GM18507 (cell line): Measurements from ENCODE around the gene RBBP8NL.

Source experiments
- DNase-seq: peaks from one replicate; pipeline ENCODE4 v3.0.0; 2011; ENCODE audit warnings: low read depth; ENCODE audit not compliant: insufficient read length; ENCODE audit errors: extremely low spot score
- FAIRE-seq: peaks from 2 replicates; lab custom pipeline; 2011; peaks lifted over from hg19 to GRCh38; lab: Jason Lieb, UNC

RBBP8NL gene

DNA sequence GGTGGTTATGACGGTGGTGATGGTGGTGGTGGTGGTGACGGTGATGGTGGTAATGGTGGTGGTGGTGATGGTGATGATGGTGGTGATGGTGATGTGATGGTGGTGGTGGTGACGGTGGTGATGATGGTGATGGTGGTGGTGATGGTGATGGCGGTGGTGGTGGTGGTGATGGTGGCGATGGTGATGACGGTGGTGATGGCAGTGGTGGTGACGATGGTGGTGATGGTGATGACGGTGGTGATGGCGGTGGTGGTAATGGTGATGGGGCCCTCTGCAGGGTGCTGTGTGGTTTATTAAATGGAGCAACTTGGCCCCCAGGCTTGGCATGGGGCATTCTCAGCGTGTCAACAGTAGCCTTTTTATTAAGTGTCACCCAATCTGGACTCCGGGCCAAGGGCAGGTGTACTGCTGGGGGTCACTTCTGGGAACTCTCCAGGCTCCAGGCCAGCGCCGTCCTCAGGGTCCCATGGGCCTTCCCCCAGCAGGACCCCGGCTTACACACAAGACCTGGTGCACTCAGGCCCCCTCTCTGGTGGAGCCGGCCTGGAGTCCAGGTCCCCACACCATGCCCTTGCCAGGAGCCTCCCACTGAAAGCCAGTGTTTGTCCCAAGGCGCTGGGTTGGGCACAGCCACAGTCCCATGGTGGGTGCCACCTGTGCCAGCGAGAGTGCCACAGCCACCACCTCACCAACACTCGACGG, 29.1 kb downstream of the RBBP8NL start:
- DNase-seq (no peak), FAIRE-seq (no peak)

DNA sequence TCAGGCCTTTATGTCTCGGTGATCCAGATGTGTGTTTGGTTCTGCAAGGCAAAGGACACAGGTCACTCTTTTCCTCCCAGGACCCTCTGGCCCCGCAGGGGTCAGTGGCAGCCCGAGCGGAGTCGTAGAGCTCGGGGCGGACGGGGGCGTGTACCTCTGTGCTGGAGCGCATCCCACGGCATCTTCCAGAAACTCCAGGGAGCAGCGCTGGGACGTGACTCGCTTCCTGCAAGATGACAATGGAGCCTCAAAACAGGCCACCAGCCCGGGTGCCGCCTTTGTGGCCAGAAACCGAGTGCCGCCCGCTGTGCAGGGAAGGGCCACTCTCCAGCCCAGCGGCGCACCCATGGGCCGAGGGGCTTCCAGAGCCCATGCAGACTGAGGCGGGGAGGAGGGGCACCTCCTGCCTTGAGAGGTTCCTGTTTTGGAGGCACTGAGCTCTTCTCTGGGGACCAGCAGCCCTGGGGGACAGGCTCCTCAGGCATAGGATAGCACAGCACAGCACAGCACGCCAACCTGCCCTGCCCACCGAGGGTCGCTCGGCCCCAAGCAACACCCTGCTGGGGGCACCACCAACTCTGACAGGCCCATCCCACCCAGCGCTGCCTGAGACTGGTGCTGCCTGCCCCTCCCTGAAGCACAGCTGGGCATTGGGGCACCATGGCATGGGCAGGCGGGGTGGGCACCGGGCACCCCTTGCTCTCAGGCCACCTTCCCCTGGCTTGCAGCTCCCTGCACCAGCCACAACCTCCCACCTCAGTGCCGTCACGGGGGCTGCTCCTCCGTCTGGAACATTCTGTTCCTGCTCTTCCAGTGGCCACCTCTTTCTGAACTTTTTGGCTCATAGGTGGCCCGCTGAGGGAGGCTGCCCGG, 30.7 kb downstream of the RBBP8NL start:
- FAIRE-seq (no peak), DNase-seq (no peak)

DNA sequence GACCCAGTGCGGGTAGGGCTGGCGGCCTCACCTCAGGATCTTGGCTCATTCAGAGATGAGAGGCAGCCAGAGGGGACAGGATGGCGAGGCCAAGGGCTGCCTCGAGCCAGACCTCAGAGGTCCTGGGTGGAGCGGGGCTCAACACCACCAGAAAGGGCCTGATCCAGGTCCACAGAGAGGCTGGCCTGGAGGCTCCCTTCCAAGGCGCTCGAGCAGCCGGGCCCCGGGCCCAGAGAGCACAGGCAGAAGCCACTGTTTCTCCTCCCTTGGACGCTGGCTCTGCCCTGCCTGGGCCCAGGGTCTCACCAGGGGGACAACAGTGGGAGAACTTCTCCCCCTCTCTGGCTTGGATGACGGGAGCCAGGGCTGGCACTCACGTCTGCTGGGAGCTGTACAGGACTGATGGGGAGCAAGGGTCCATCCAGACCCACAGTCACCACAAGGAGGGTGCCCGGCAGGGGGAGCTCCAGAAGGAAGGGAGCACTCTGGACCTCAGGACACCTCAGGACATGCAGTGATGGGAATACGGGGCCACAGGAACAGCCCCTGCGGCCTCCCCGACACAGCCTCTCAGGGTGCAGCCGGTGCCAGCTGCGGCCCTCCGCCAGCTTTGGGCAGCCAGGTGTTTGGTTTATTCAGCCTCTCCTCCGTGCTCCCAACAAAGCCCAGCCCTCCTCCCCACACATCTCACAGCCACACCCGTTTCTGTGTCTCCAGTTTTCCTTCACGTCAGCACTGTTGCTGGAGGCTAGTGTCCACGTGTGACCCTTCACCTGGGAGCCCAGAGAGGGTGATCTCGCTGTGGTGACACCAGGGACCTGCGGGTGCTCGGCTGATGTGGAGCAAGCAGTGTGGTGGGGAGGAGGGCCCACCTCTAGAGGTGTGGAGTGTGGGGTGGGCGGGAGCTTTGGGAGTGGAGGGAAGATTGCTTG, 31.8 kb downstream of the RBBP8NL start:
- FAIRE-seq (no peak), DNase-seq (no peak)

DNA sequence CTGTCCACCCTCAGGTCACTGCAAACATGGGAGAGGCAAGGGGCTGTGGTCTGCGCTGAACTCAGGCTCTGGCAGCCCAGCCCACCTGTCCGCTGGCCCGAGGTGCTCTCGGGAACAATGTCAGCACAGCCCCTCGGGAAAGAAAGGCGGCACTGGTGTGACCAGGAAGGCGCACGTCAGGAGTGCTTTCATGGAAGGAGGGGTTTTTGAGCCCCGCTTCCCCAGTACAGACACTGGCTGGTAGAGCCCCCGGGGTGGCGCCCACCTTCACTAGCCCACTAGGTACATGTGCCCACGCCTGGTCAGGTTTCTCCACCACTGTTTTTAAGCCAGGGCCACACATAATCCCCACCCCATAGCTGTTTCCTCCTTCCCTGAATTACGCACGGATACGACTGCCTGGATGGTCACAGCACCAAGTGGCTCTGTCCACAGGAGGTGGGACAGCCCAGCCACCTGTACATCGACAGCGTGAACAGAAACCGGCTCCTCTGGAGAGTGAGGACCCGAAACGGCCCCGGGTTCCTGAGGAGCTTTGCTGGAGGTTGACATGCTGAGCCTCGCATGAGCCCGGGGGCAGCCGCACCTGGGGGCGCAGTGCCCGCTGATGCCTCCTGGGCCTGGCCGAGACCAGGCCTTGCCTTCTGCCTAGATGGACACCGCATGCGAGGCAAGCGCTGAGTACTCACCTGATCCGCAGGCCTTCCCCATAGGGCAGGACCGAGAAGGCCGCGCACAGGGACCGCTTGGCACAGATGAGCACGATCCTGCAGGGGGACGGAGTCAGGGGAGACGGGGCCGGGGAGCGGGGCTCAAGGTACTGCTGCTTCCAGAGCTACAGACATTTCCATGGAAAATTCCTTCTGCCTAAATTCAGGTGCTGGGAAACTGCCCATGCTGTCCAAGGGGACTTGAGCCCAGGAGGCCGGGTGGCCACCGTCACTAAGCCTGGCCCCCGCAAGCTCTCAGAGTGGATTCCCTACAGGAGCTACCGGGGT, 32.8 kb downstream of the RBBP8NL start:
- DNase-seq (no peak), FAIRE-seq (no peak)

- FAIRE-seq (no peak), DNase-seq (no peak)
These were observed 33.5 kb downstream of the RBBP8NL start for GRCh38 chr20:62393830-62394229.

DNA sequence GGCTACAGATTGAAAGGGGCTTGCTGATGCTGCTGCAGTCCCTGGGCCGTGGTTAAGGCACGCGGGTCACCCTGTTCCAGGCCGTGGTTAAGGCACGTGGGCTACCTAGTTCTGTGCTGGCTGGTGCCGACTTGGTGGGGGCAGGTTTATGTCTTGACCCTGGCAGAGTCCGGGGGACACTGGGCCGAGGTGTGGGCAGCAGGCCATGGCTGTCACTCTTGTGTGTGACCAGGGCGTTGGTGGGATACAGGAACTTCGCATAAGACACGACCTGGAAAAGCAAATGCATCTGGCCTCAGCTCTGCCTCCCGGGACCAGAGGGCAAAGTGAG, 34.0 kb downstream of the RBBP8NL start:
- DNase-seq (no peak), FAIRE-seq (no peak)

- DNase-seq (no peak), FAIRE-seq (no peak)
These were observed 34.6 kb downstream of the RBBP8NL start for GRCh38 chr20:62392621-62393334.

DNA sequence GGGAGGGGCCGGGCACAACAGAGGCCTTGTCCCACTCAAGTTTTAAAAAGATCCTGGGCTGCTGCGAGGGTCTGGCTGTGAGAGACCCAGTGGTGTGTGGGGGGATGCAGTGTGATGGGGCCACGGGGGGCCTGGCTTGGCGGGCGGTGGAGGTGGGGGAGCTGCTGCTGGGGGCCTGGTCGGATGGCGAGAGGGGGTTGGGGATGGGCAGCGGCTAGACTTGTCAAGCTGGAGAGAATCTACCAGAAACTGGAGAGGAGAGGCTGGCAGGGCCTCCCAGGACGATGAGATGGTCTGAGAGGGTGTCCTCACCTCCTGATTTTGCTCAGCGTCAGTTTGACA, 35.3 kb downstream of the RBBP8NL start:
- DNase-seq = no peak
- no peak for FAIRE-seq

DNA sequence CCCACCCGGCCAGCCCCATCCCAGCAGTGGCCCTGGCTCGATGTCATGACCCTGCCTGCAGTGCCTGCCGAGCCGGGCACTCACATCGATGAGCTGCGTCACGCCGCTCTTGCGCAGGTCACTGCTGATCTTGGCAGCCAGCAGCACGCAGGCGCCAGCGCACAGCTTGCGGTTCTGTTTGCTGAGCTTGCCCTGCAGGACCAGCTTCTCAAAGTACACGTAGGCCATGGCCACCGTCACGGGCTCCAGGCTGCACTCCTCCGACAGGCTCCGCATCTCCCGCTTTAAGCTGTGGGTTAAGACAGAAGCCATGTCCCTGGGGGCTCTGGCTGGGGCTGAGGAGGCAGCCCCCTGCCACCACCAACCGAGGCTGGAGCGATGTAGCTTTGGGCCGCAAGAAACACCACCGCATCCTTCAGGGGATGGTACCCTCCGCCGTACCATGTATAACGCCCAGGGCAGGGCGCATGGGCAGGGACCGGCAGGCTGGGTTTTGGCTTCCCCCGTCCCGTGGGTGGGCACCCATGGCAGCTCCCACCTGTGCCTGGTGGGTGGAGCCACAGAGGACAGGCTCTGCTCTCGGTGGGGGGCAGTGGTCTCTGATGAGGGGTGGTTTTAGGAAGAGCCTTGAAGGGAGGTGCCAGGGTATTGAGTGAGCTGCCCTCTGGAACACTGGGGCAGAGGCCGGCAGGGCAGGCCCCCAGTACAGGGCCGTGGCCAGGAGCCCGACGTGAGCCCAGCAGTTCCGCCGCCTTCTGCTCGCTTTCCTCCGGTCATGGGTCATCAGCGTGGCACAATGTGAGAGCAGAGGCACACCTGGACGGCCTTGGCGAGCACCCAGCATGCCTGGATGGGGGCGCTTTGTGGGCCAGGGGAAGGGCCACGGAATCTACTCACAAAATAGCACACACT, 35.9 kb downstream of the RBBP8NL start:
- DNase-seq (no peak), FAIRE-seq (no peak)

- DNase-seq (no peak), FAIRE-seq (no peak)
These were observed 36.8 kb downstream of the RBBP8NL start for GRCh38 chr20:62390317-62391164.

DNA sequence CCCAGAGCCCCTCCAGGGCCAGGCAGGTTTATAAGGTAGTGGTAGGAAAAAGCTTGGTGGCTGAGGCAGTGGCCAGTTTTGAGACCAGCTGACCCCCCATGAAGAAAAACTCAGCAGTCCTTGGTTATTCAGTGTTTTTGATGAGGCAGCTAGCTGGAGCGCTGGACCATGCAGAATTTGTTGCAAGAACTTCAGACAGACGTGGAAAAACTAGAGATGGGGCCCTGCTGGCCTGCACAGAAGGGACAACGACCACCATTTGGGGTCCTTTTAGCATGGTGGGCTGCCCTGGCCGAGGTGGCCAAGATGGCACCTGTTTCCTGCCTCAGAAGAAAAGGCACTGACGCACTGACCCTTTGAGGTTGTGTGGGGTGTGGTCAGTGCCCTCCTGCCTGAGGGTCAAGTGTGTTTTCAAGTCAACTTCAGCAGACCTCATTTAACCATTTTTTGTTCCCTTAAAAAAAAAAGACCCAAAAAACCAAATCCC, 37.7 kb downstream of the RBBP8NL start:
- DNase-seq = no peak
- FAIRE-seq = no peak

DNA sequence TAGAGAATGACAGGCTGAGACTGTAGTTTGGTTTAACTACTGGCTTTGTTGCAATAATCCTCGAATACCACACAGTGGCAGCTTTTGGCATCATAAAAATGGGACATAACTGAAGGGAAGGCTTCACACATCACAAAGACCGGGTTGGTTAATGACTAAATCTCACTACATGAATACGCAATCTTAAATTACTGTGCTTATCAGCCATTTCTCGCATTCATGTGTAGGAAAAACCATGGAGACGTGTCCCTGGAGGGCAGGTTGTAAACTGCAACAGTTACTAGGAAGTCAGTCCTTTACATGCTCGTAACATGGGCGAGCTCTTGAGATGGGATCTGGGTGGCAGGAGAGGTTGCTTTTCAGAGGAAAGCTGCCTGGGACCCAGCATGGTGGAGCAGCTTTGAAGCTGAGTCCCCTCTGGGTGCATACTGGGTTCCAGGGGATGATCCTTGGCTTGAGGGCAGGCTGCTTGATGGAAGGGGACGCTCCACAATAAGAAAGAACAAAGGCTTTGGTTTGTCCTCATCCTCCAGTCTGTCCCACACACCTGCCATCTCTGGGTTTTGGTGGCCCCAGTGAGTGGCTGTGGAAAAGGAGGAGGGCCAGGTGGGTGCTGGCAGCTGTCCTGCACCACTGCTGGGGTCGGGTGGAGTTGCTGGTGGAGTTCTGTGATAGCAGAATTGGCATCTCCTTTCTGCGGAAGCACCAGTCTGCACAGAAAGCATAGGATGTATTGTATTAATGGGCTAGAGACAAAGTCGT, 38.3 kb downstream of the RBBP8NL start:
- no peak for DNase-seq
- FAIRE-seq = no peak

GRCh38 chr20:62387933-62388635, 39.3 kb downstream of the RBBP8NL start:
- FAIRE-seq (no peak), DNase-seq (no peak)

- no peak for DNase-seq
- FAIRE-seq = no peak
These were observed 40.0 kb downstream of the RBBP8NL start for GRCh38 chr20:62387219-62387913.
